Neural progenitor cell (in vitro differentiated cells): ENCODE data around the gene OR5K4. TPM values are rescaled to one million over a fixed set of nuclear protein-coding genes. Genes with fewer than 3 reads are reported as not detected.

ENCODE experiments used
- DNase-seq: peaks from one replicate; pipeline ENCODE4 v3.0.0-alpha.2; 2016; ENCODE audit warnings: low spot score
- H2AFZ ChIP-seq: fragments of 200-600 bp; sonication (generic); replicated peaks from 2 replicates; pipeline ENCODE4 v1.6.1; 2016; ENCODE audit warnings: antibody characterized with exemption
- H3F3A ChIP-seq: fragments of 200-600 bp; sonication (generic); 2 replicates; pipeline ENCODE4 v1.6.1; 2016; ENCODE audit warnings: antibody characterized with exemption, low read depth
- H3K27ac ChIP-seq: fragments of 200-600 bp; sonication (generic); 2 replicates; pipeline ENCODE4 v1.5.1; 2016; ENCODE audit warnings: mild to moderate bottlenecking
- H3K27me3 ChIP-seq: fragments of 200-600 bp; sonication (generic); 2 replicates; pipeline ENCODE4 v1.6.1; 2016; ENCODE audit warnings: mild to moderate bottlenecking, moderate library complexity
- H3K36me3 ChIP-seq: fragments of 200-600 bp; sonication (generic); 2 replicates; pipeline ENCODE4 v1.5.1; 2016
- H3K4me1 ChIP-seq: fragments of 200-600 bp; sonication (generic); 2 replicates; pipeline ENCODE4 v1.6.1; 2016; ENCODE audit warnings: mixed run types
- H3K4me2 ChIP-seq: fragments of 200-600 bp; sonication (generic); 2 replicates; pipeline ENCODE4 v1.6.1; 2016
- H3K4me3 ChIP-seq: fragments of 200-600 bp; sonication (generic); 2 replicates; pipeline ENCODE4 v1.5.1; 2016
- H3K79me2 ChIP-seq: fragments of 200-600 bp; sonication (generic); 2 replicates; pipeline ENCODE4 v1.6.1; 2016; ENCODE audit warnings: low read depth
- H3K9ac ChIP-seq: fragments of 200-600 bp; sonication (generic); 2 replicates; pipeline ENCODE4 v1.6.1; 2016
- H3K9me3 ChIP-seq: fragments of 200-600 bp; sonication (generic); 2 replicates; pipeline ENCODE4 v1.5.1; 2016; ENCODE audit warnings: low read depth
- H4K20me1 ChIP-seq: fragments of 200-600 bp; sonication (generic); 2 replicates; pipeline ENCODE4 v1.6.1; 2016; ENCODE audit warnings: low read depth
- H3K27ac Mint-ChIP-seq: 3 replicates; pipeline ENCODE4 v1.8.0; 2021; ENCODE audit warnings: mixed read lengths
- H3K27me3 Mint-ChIP-seq: 2 replicates; pipeline ENCODE4 v1.8.0; 2022; ENCODE audit warnings: low read depth, mild to moderate bottlenecking, inconsistent platforms, moderate library complexity, mixed read lengths; ENCODE audit not compliant: insufficient read depth
- H3K36me3 Mint-ChIP-seq: 3 replicates; pipeline ENCODE4 v1.8.0; 2021; ENCODE audit warnings: mixed read lengths
- H3K4me1 Mint-ChIP-seq: 3 replicates; pipeline ENCODE4 v1.8.0; 2021; ENCODE audit warnings: mixed read lengths
- H3K4me3 Mint-ChIP-seq: 3 replicates; pipeline ENCODE4 v1.8.0; 2021; ENCODE audit warnings: mild to moderate bottlenecking, moderate library complexity, mixed read lengths
- H3K9me3 Mint-ChIP-seq: 3 replicates; pipeline ENCODE4 v1.8.0; 2020; ENCODE audit warnings: mixed read lengths
- CTCF ChIP-seq: fragments of 200-600 bp; sonication (generic); IDR thresholded peaks from 2 replicates; pipeline ENCODE4 v1.5.1; 2017; ENCODE audit warnings: antibody characterized with exemption, mild to moderate bottlenecking
- EZH2 ChIP-seq: fragments of 200-600 bp; sonication (generic); IDR thresholded peaks from 2 replicates; pipeline ENCODE4 v1.6.1; 2017; ENCODE audit warnings: antibody characterized with exemption, mild to moderate bottlenecking, moderate library complexity
- EZH2phosphoT487 ChIP-seq: fragments of 200-600 bp; sonication (generic); IDR thresholded peaks from 2 replicates; pipeline ENCODE4 v1.6.1; 2017; ENCODE audit warnings: antibody characterized with exemption
- total RNA-seq: library from RNA; depleted of rRNA; stranded (reverse); fragments of >200 nt; gene quantifications from 2 replicates; pipeline ENCODE4 v1.2.3, GENCODE V29; 2015; ENCODE audit warnings: low replicate concordance

The OR5K4 gene
- total RNA-seq, 1 donor from 2014 or later = not detected

GRCh38 chr3:98323425-98323824 lies 30.2 kb upstream of the OR5K4 start:
- Histone ChIP-seq H3K9me3 (no peaks in the 10 kb centered on the region), H3K27me3 (no peaks in the 10 kb centered on the region), H3K4me1 (no peaks in the 10 kb centered on the region), H4K20me1 (no peaks in the 10 kb centered on the region), H3K4me2 (no peak overlapping the region), H3K9ac (no peak overlapping the region), H3K36me3 (no peaks in the 10 kb centered on the region), H2AFZ (no peak overlapping the region), H3F3A (no peaks in the 10 kb centered on the region), H3K27ac (no peak overlapping the region), H3K79me2 (no peaks in the 10 kb centered on the region), H3K4me3 (no peak overlapping the region)
- H3K27ac Mint-ChIP-seq = no peak overlapping the region
- H3K4me1 Mint-ChIP-seq = no peaks in the 10 kb centered on the region
- H3K36me3 Mint-ChIP-seq = no peaks in the 10 kb centered on the region
- no peak for DNase-seq
- H3K4me3 Mint-ChIP-seq = no peak overlapping the region
- no peak for TF ChIP-seq EZH2
- TF ChIP-seq EZH2phosphoT487 = no peak
- no peak for TF ChIP-seq CTCF
- no peaks in the 10 kb centered on the region for H3K9me3 Mint-ChIP-seq
- H3K27me3 Mint-ChIP-seq = no peaks in the 10 kb centered on the region

DNA sequence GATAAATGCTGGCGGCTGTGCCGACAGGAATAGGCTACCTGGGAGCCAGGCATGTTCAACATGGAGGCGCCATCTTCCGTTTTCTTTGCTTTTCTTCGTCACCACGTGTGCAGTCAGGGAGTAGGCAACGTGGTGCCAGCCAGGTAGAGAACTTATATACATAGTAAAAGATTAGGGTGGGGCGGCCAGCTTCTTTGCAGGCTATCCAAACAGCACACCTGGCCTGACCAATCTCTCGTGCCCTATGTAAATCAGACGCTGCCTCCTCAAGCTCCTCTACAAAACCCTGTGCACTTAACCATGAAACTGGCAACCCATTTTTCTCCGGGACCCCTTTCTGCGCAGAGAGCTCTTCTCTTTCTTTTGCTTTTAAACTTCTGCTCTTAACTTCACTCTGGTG lies 28.6 kb upstream of the OR5K4 start:
- H4K20me1 ChIP-seq = no peaks in the 10 kb centered on the region
- no peaks in the 10 kb centered on the region for H3K27me3 Mint-ChIP-seq
- no peak for DNase-seq
- H3K4me3 Mint-ChIP-seq = no peak overlapping the region
- no peaks in the 10 kb centered on the region for H3F3A ChIP-seq
- H3K4me1 ChIP-seq = no peaks in the 10 kb centered on the region
- H3K27ac Mint-ChIP-seq = no peak overlapping the region
- no peak for TF ChIP-seq CTCF
- TF ChIP-seq EZH2phosphoT487 = no peak
- TF ChIP-seq EZH2 = no peak
- H3K36me3 ChIP-seq = no peaks in the 10 kb centered on the region
- no peaks in the 10 kb centered on the region for H3K36me3 Mint-ChIP-seq
- no peaks in the 10 kb centered on the region for H3K9me3 Mint-ChIP-seq
- no peak overlapping the region for H3K4me2 ChIP-seq
- no peaks in the 10 kb centered on the region for H3K27me3 ChIP-seq
- no peaks in the 10 kb centered on the region for H3K9me3 ChIP-seq
- no peak overlapping the region for H3K27ac ChIP-seq
- H2AFZ ChIP-seq = peak overlapping the region; percentile 9
- H3K4me3 ChIP-seq = no peak overlapping the region
- H3K4me1 Mint-ChIP-seq = peaks cover 4% of the 10 kb centered on the region
- H3K9ac ChIP-seq = no peak overlapping the region
- H3K79me2 ChIP-seq = no peaks in the 10 kb centered on the region

- DNase-seq = no peak
- Histone ChIP-seq H3K27me3 (no peaks in the 10 kb centered on the region), H3K27ac (no peak overlapping the region), H4K20me1 (no peaks in the 10 kb centered on the region), H3K9ac (no peak overlapping the region), H3K9me3 (no peaks in the 10 kb centered on the region), H2AFZ (no peak overlapping the region), H3K4me3 (no peak overlapping the region), H3K4me2 (no peak overlapping the region), H3K4me1 (no peaks in the 10 kb centered on the region), H3K79me2 (no peaks in the 10 kb centered on the region), H3F3A (no peaks in the 10 kb centered on the region), H3K36me3 (no peaks in the 10 kb centered on the region)
- Mint-ChIP-seq H3K4me3 (no peak overlapping the region), H3K27ac (no peak overlapping the region), H3K36me3 (no peaks in the 10 kb centered on the region), H3K4me1 (peaks cover 4% of the 10 kb centered on the region), H3K9me3 (no peaks in the 10 kb centered on the region), H3K27me3 (no peaks in the 10 kb centered on the region)
- TF ChIP-seq EZH2 = no peak
Observed at GRCh38 chr3:98326105-98326893, 27.4 kb upstream of the OR5K4 start.

GRCh38 chr3:98326945-98327344 lies 26.7 kb upstream of the OR5K4 start:
- H3K27ac Mint-ChIP-seq = no peak overlapping the region
- no peaks in the 10 kb centered on the region for H3K27me3 ChIP-seq
- no peaks in the 10 kb centered on the region for H3K36me3 ChIP-seq
- no peaks in the 10 kb centered on the region for H3K79me2 ChIP-seq
- TF ChIP-seq CTCF = no peak
- no peak for TF ChIP-seq EZH2
- TF ChIP-seq EZH2phosphoT487 = no peak
- peaks cover 4% of the 10 kb centered on the region for H3K4me1 Mint-ChIP-seq
- H4K20me1 ChIP-seq = no peaks in the 10 kb centered on the region
- H3K4me1 ChIP-seq = no peaks in the 10 kb centered on the region
- H3K27ac ChIP-seq = no peak overlapping the region
- H3K27me3 Mint-ChIP-seq = no peaks in the 10 kb centered on the region
- H3F3A ChIP-seq = no peaks in the 10 kb centered on the region
- H2AFZ ChIP-seq = no peak overlapping the region
- no peak overlapping the region for H3K4me3 ChIP-seq
- H3K4me3 Mint-ChIP-seq = no peak overlapping the region
- H3K4me2 ChIP-seq = no peak overlapping the region
- H3K9me3 ChIP-seq = no peaks in the 10 kb centered on the region
- H3K36me3 Mint-ChIP-seq = no peaks in the 10 kb centered on the region
- no peaks in the 10 kb centered on the region for H3K9me3 Mint-ChIP-seq
- no peak for DNase-seq
- no peak overlapping the region for H3K9ac ChIP-seq
